ENCODE results near the gene CPA2.
A peak's percentile ranks its signal among the peaks of the same experiment; 100 is the strongest.

Gene CPA2

GRCh38 chr7:130281260-130281659, 14.6 kb downstream of the CPA2 start:
- no peak for DNase-seq

GRCh38 chr7:130286881-130287280, 20.2 kb downstream of the CPA2 start:
- DNase-seq: peak; percentile 59

GRCh38 chr7:130288168-130288567, 21.5 kb downstream of the CPA2 start:
- no peak for DNase-seq

DNA sequence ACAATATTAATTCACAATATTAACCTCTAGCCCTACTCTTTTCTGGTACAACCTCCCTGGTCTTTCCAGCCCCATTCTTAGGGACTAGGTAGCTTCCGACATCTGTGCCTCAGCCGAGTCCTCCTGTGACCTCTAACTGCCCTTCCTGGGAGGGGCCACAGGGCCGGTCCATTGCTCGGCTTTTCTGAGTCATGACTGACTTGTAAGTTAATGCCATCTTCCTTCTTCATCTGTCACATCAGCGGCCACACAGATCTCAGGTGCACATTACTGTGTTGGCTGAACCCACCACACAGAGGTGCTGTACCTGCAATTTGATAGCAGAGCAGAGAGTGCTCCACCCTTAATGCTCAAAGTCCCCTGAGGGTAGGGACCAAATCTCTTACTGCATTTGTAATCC, 22.2 kb downstream of the CPA2 start:
- no peak for DNase-seq

DNA sequence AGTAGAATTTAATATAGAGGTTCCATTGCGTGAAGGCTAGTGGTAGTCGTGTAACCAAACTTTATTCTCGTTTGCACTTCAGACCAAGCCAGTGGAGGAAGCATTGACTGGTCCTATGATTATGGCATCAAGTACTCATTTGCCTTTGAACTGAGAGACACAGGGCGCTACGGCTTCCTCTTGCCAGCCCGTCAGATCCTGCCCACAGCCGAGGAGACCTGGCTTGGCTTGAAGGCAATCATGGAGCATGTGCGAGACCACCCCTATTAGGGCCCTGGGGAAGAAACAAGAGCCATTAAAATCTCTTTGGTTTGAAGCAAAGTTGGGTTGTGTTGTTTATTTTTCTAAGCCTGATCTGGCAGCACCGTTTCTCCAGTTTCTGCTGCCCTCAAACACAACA, 22.8 kb downstream of the CPA2 start:
- no peak for DNase-seq

- DNase-seq: no peak
Observed at GRCh38 chr7:130290745-130291144, 24.1 kb downstream of the CPA2 start.

DNA sequence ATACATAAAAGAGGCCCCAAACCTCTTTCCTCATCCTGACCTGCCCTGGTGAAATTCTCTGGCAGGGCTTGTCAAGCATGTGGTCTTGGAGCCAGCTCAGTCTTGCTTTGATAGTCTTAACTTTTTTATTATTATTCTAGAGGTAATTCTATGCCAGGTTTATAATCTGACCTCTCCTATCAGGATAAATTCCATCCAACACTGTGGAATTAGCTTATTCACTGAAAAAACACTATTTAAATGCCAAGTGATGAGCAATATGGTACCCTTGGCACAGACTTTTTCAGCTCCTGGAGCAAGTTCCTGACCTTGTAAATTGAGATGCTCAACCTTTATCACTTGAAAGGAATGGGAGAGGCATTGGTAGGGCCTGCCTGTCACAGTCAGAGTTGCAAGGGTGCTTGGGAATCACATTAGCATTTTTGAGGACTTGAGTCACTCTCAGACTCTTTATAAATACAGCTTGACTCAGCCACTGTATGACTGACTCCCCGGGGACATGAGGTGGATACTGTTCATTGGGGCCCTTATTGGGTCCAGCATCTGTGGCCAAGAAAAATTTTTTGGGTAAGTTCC, 26.1 kb downstream of the CPA2 start, which contains the start of gene CPA4:
TSS of gene CPA4 (plus strand) at position 480 of the 576 bp plus-strand sequence. CDS start at position 500, 20 bp downstream.
- DNase-seq: peak; percentile 26

DNA sequence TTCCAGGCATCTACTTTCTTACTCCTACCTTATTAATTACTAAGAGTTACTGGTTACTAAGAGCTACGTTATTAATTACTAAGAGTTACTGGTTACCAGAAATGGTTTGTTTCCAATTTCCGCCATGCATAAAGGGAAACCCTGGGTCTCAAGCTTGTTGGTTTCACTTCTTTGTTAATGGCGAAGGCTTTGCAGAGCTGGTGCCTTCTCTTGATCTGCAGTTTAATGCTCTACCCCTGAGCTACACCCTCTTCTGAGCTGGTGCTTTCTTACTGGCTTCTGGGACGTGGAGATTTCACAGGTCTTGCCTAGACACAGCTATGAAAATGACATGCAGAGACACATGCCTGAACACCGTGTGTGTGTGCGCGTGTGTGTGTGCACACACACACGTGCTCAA, 26.9 kb downstream of the CPA2 start:
- no peak for DNase-seq

DNA sequence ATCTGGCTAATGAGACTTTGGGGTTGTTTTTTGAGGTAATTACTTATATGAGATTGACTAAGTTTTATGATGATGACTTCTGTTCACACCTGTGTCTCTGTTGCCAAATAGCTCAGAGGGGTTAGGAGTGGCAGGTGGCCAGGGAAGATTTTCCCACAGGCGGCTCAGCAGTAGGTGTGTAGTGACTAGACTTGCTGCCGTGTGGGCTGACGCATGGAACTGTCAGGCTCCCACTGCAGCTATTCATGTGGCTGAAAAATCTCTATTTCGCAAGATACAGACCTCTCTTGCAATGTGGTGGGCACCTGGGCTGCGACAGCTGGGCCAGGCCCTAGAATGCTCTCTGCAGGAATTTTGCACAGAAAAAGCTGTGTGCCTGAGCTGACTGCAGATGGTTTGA, 27.7 kb downstream of the CPA2 start:
- no peak for DNase-seq

GRCh38 chr7:130296221-130296951, 29.7 kb downstream of the CPA2 start:
- DNase-seq: no peak

GRCh38 chr7:130297628-130298543, 31.2 kb downstream of the CPA2 start:
- peak; percentile 80 for DNase-seq

DNA sequence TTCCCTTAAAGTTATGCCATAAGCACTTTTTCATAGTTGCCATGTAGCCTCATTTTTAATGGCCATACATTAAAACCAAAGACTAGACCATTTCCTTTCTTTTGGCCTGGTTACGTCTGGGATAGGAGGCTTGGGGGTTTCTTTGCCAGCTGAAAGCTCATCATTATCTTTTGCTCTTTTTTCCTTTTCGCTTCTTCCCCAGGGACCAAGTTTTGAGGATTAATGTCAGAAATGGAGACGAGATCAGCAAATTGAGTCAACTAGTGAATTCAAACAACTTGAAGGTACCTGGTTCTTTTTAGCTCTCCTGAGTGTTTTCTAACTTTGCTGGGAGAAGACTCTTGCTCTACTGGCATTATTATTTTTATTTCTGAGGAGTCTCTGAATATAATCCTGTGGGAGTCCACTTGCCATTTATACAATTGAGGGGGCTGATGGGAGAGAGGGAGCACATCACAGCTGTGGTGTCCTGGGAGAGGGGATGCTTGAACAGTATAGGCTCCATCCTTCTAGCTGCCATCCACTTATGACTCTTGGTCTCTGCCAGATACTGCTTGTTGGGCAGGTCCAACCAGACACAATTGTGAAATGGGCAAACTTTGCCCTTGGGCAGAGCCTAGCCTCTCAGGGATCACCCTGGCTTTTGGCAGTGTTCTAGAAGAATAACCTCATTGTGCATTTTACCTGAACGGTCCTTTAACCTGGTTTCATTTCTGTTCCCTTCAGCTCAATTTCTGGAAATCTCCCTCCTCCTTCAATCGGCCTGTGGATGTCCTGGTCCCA, 32.1 kb downstream of the CPA2 start:
- DNase-seq: no peak

DNA sequence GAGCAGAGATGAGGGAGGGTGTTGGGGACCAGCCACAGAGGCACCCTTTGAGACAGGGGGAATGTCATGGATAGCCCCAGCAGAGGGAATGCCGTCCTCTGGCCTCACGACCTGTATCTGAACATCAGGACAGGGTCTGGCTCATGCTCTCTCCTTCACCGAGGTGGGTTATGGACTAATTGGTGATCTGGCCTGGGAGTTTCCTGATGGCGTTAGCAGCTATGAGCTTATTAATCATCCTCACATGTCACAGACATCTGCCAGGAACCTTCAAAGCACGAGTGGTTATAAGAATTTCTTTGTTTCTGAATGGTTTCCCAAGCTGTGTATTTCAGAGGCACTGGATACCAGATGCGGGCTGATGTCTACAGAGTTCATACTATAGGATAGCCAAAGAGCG, 33.2 kb downstream of the CPA2 start:
- no peak for DNase-seq

- DNase-seq: no peak
Observed at GRCh38 chr7:130301501-130302020, 34.9 kb downstream of the CPA2 start.

DNA sequence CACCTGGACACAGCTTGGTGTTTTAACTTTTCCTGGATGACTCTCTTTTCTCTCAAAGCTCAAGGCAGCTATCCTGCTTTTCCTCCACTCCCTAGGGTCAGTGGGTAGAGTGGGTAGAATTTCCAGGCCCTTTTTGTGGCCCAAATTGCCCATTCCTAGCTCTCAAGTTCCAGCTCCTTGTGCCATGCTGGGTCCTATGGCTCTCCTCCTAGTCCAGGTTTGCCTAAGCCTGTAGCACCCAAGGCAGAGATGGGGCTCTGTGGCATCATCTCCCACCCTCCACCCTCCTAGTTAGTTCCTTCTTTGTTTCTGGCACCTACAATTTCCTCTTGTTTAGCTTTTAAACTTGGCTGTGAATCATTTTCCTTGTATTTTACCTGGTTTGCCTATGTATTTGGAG, 36.0 kb downstream of the CPA2 start:
- DNase-seq: no peak

DNA sequence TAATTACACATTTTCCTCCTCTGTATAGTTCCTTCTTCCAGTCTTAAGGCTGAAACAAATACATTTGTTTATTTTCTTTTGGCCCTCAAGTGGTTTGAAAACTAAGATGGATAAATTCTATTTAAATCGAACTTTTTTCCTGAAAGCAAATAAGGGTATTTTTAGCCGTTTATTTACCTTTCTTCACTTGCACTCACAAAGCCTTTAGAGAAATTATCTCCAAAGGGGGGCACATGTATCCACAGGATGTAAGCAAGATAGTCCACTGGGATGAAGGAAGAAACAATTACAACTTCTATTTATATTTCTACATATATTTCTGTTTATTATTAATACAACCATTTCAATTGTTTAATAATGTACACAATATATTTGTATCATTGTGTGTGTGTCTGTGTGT, 36.5 kb downstream of the CPA2 start:
- DNase-seq: no peak

DNA sequence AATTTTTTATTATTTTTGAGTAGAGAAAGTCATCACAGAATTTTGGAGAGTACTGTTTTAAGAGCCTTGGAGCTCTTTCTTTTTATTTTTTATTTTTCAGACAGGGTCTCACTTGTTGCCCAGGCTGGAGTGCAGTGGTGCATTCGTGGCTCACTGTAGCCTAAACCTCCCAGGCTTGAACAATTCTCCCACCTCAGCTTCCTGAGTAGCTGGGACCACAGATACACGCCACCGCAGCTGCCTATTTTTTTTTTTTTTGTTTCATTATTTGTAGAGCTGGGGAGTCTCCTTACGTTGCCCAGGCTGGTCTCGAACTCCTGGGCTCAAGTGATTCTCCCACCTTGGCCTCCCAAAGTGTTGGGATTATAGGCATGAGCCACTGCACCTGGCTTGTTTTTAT, 36.9 kb downstream of the CPA2 start:
- DNase-seq: no peak

DNA sequence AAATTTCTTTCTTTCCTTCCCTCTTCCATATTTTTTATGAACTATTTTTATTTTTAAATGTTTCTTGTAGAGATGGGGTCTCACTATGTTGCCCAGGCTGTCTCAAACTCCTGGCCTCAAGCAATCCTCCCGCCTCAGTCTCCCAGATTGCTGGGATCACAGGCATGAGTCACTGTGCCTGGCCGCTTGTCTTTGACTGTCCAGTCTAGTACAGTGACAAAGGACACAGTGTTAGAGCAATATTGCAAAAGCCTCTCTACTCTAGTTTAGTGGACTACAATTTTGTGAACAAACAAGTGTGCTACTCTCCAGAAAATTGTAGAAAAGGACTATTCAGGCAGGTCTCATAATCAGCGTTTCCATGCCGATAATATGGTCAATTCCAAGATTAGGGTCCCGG, 37.3 kb downstream of the CPA2 start:
- DNase-seq: no peak

- no peak for DNase-seq
Observed at GRCh38 chr7:130304878-130305277, 38.2 kb downstream of the CPA2 start.

GRCh38 chr7:130305433-130306042, 38.9 kb downstream of the CPA2 start:
- no peak for DNase-seq

DNA sequence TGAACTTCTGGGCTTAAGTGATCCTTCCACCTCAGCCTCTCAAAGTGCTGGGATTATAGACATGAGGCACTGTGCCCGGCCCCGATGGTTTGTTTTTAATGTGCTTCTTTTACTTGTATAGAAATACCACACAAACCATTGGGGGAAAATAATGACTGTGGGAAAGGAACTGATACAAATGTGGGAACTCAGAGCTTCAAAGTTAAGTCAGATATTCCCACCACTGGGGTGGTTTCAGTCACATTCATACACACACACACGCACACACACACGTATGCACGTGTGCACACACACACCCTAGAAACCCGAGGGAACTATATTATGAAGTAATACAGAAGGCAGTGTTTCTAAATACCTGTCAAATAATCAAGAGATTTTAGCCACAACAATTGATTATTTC, 43.3 kb downstream of the CPA2 start:
- DNase-seq: no peak

DNA sequence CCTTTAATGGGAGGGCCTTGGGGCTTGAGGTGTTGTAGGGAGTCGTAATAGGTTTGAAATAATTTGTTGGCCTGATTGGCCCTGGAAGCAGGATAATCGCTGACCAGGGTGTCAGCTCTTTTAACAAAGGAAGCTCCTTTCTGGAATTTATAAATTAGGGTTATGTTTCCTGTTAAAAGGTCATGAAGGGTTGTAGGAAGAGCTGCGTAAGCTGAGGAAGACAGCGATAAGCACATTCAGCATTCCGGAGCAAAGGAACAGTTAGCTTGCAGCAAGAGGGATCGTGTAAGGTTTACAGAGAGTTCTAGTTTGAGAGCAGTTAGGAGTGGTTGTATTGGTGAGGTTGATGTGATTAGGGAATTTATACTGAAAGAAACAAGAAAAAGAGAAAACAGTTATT, 47.6 kb downstream of the CPA2 start:
- no peak for DNase-seq
